SK-N-SH (cell line): ENCODE data around the gene IQGAP2. TPM values are rescaled to one million over a fixed set of nuclear protein-coding genes. Genes with fewer than 3 reads are reported as not detected.

Source experiments
- CTCF ChIA-PET: fragments of 300-600, 350-600 bp; formaldehyde crosslinking; extraction: SDS; loops from one replicate; lab custom pipeline; 2021; lab: Yijun Ruan, JAX
- POLR2A ChIA-PET: fragments of 350-600 bp; sonication (Branson Sonifier 250); formaldehyde crosslinking; extraction: SDS; loops from one replicate; lab custom pipeline; 2020; ENCODE audit warnings: antibody characterized with exemption, inconsistent platforms; lab: Yijun Ruan, JAX
- DNase-seq: peaks from one replicate; pipeline ENCODE4 v3.0.0; 2012
- H2AFZ ChIP-seq: fragments of 200-600 bp; sonication (generic); 2 replicates; pipeline ENCODE4 v1.8.1; 2016; ENCODE audit warnings: antibody characterized with exemption, mild to moderate bottlenecking, low read depth
- H3F3A ChIP-seq: fragments of 200-600 bp; sonication (generic); replicated peaks from 2 replicates; pipeline ENCODE3; 2016; ENCODE audit warnings: antibody characterized with exemption, mild to moderate bottlenecking; ENCODE audit not compliant: insufficient read depth
- H3K27ac ChIP-seq, 2 experiments: fragments of 200-500 bp in 1 of 2; fragments of 200-600 bp in 1 of 2; sonication (Bioruptor generic) in 1 of 2; sonication (generic), shearing (Covaris generic) in 1 of 2; 2 replicates each; pipeline versions ENCODE4 v1.5.1 to v1.6.1; 2014 to 2016; ENCODE audit warnings: low read depth in 2 of 2, inconsistent platforms in 1 of 2, low read length in 1 of 2, mild to moderate bottlenecking in 1 of 2, mixed read lengths in 1 of 2
- H3K27me3 ChIP-seq: fragments of 200-600 bp; sonication (generic), shearing (Covaris generic); 2 replicates; pipeline ENCODE4 v1.6.1; 2016; ENCODE audit warnings: mixed run types; ENCODE audit not compliant: insufficient read depth
- H3K36me3 ChIP-seq, 2 experiments: fragments of 200-500 bp in 1 of 2; fragments of 200-600 bp in 1 of 2; sonication (Bioruptor generic) in 1 of 2; sonication (generic) in 1 of 2; replicated peaks in 1 of 2; 2 replicates each; pipeline versions ENCODE3 to v1.5.1; 2014 to 2016; ENCODE audit warnings: low read length in 1 of 2, mild to moderate bottlenecking in 1 of 2; ENCODE audit not compliant: insufficient read depth in 2 of 2, control insufficient read depth in 1 of 2
- H3K4me1 ChIP-seq, 2 experiments: fragments of 200-500 bp in 1 of 2; fragments of 200-600 bp in 1 of 2; sonication (Bioruptor generic) in 1 of 2; sonication (generic), shearing (Covaris generic) in 1 of 2; 2 replicates each; pipeline versions ENCODE4 v1.5.1 to v1.6.1; 2014 to 2016; ENCODE audit warnings: low read depth in 1 of 2, low read length in 1 of 2, mixed run types in 1 of 2; ENCODE audit not compliant: insufficient read depth in 2 of 2, control insufficient read depth in 1 of 2
- H3K4me2 ChIP-seq: fragments of 200-600 bp; sonication (generic), shearing (Covaris generic); 2 replicates; pipeline ENCODE4 v1.6.1; 2017; ENCODE audit warnings: mixed run types
- H3K4me3 ChIP-seq, 2 experiments: fragments of 200-500 bp in 1 of 2; fragments of 200-600 bp in 1 of 2; sonication (Bioruptor generic) in 1 of 2; sonication (generic), shearing (Covaris generic) in 1 of 2; 2 replicates each; pipeline versions ENCODE4 v1.5.1 to v1.8.1; 2014 to 2016; ENCODE audit warnings: low read depth in 2 of 2, inconsistent platforms in 1 of 2, low read length in 1 of 2, mild to moderate bottlenecking in 1 of 2, mixed read lengths in 1 of 2, moderate library complexity in 1 of 2
- H3K79me2 ChIP-seq: fragments of 200-600 bp; sonication (generic); 2 replicates; pipeline ENCODE4 v1.8.1; 2017; ENCODE audit warnings: mild to moderate bottlenecking; ENCODE audit not compliant: insufficient read depth
- H3K9ac ChIP-seq: fragments of 200-600 bp; sonication (generic); 2 replicates; pipeline ENCODE4 v1.6.1; 2017; ENCODE audit warnings: mixed run types
- H3K9me2 ChIP-seq: fragments of 200-600 bp; sonication (generic); 2 replicates; pipeline ENCODE4 v1.6.1; 2017; ENCODE audit warnings: mixed run types
- H3K9me3 ChIP-seq: fragments of 200-600 bp; sonication (generic); 2 replicates; pipeline ENCODE4 v1.6.1; 2017; ENCODE audit warnings: mixed run types, mild to moderate bottlenecking, moderate library complexity
- H4K20me1 ChIP-seq: fragments of 200-600 bp; sonication (generic); 2 replicates; pipeline ENCODE4 v1.6.1; 2017; ENCODE audit warnings: mild to moderate bottlenecking, mixed run types; ENCODE audit not compliant: insufficient read depth
- CTCF ChIP-seq: fragments of 200-600 bp; sonication (generic); IDR thresholded peaks from 2 replicates; pipeline ENCODE4 v1.6.1; 2017; ENCODE audit warnings: antibody characterized with exemption, mild to moderate bottlenecking, moderate library complexity
- EZH2phosphoT487 ChIP-seq: fragments of 200-600 bp; sonication (generic); IDR thresholded peaks from 2 replicates; pipeline ENCODE4 v1.6.1; 2017; ENCODE audit warnings: low read depth, mixed run types, mild to moderate bottlenecking, antibody characterized with exemption, moderate library complexity, borderline replicate concordance
- FOSL2 ChIP-seq: IDR thresholded peaks from 2 replicates; pipeline ENCODE4 v1.4.0; 2012; ENCODE audit warnings: low read depth, mild to moderate bottlenecking, moderate library complexity, borderline replicate concordance
- FOXM1 ChIP-seq: IDR thresholded peaks from 2 replicates; pipeline ENCODE4 v1.4.0; 2012; ENCODE audit warnings: low read depth, mild to moderate bottlenecking
- IRF3 ChIP-seq: fragments of 150-350 bp; IDR thresholded peaks from 2 replicates; pipeline ENCODE4 v1.6.1; 2016; ENCODE audit warnings: mild to moderate bottlenecking, low read depth, low read length
- MXI1 ChIP-seq: IDR thresholded peaks from 2 replicates; pipeline ENCODE4 v1.6.1; 2012; ENCODE audit warnings: mild to moderate bottlenecking, low read depth, low read length, improper control_type of control experiment
- NFIC ChIP-seq: IDR thresholded peaks from 2 replicates; pipeline ENCODE4 v1.4.0; 2012; ENCODE audit warnings: borderline replicate concordance
- PBX3 ChIP-seq: IDR thresholded peaks from 2 replicates; pipeline ENCODE4; 2012
- POLR2AphosphoS5 ChIP-seq: IDR thresholded peaks from 2 replicates; pipeline ENCODE4 v1.6.1; 2012; ENCODE audit warnings: low read depth, low read length
- RCOR1 ChIP-seq: fragments of 150-350 bp; IDR thresholded peaks from 2 replicates; pipeline ENCODE4 v1.6.1; 2017; ENCODE audit warnings: antibody characterized with exemption, low read length
- REST ChIP-seq: IDR thresholded peaks from 2 replicates; pipeline ENCODE4 v1.6.1; 2012; ENCODE audit warnings: mild to moderate bottlenecking, low read depth, low read length, moderate library complexity
- RFX5 ChIP-seq: IDR thresholded peaks from 2 replicates; pipeline ENCODE4 v1.6.1; 2012; ENCODE audit warnings: mild to moderate bottlenecking, improper control_type of control experiment, low read length
- RXRA ChIP-seq: IDR thresholded peaks from 2 replicates; pipeline ENCODE4 v1.4.0; 2012; ENCODE audit warnings: low read depth, mild to moderate bottlenecking, borderline replicate concordance
- TCF12 ChIP-seq: IDR thresholded peaks from 2 replicates; pipeline ENCODE4 v1.4.0; 2012
- TEAD4 ChIP-seq: IDR thresholded peaks from 2 replicates; pipeline ENCODE4 v1.4.0; 2012; ENCODE audit warnings: mild to moderate bottlenecking, borderline replicate concordance; ENCODE audit not compliant: insufficient read depth
- USF2 ChIP-seq: fragments of 150-350 bp; IDR thresholded peaks from 2 replicates; pipeline ENCODE4 v1.6.1; 2017; ENCODE audit warnings: antibody characterized with exemption, low read length, low read depth, borderline replicate concordance
- ZBTB33 ChIP-seq: IDR thresholded peaks from 2 replicates; pipeline ENCODE4 v1.4.0; 2012; ENCODE audit warnings: low read depth, borderline replicate concordance
- WGBS: methylation state at CpG from one replicate; pipeline ENCODE4 v1.1.6; 2017; ENCODE audit warnings: low lambda C conversion rate; 5-methylcytosine and 5-hydroxymethylcytosine counted together
- polyA plus RNA-seq, 3 experiments: library from polyadenylated mRNA; depleted of rRNA; stranded (reverse); fragments of >200 nt; gene quantifications; 2 replicates each; pipeline ENCODE4 v1.2.3, GENCODE V29; 2012

The IQGAP2 gene
- polyA plus RNA-seq, 1 of the 3 experiments (the other 2 are of a cell fraction), result 2.1 TPM

GRCh38 chr5:76592692-76593091, 189.6 kb downstream of the IQGAP2 start:
- Histone ChIP-seq H2AFZ (no peak overlapping the region), H3K9me2 (no peaks in the 10 kb centered on the region), H3K36me3 (no peaks in the 10 kb centered on the region), H3K4me3 (no peak overlapping the region), H3K9me3 (no peaks in the 10 kb centered on the region), H3K4me2 (no peak overlapping the region), H3K9ac (no peak overlapping the region), H3K4me1 (no peaks in the 10 kb centered on the region; a peak in 1 of 4 replicates), H3K79me2 (no peaks in the 10 kb centered on the region), H3K27me3 (no peaks in the 10 kb centered on the region), H3K27ac (no peak overlapping the region), H3F3A (no peaks in the 10 kb centered on the region), H4K20me1 (no peaks in the 10 kb centered on the region)
- no peak for TF ChIP-seq MXI1
- TF ChIP-seq IRF3, result no peak
- TF ChIP-seq REST, result no peak
- no peak for TF ChIP-seq CTCF
- TF ChIP-seq POLR2AphosphoS5, result no peak
- no peak for TF ChIP-seq NFIC
- TF ChIP-seq RXRA, result no peak
- no peak for TF ChIP-seq RCOR1
- TF ChIP-seq EZH2phosphoT487, result no peak
- TF ChIP-seq ZBTB33, result no peak
- no peak for TF ChIP-seq USF2
- TF ChIP-seq FOSL2, result no peak
- TF ChIP-seq TEAD4, result no peak
- TF ChIP-seq FOXM1, result no peak
- no peak for TF ChIP-seq RFX5
- no peak for TF ChIP-seq PBX3
- TF ChIP-seq TCF12, result no peak
- 43% methylated on average over 3 of the region's 3 CpGs for WGBS
- CTCF ChIA-PET, result interaction anchor here (1.1 to 2.2 kb wide), 2 partner anchors 9 to 182 kb away, joined by 4 to 7 read pairs; no protein-coding TSS in a partner anchor
- POLR2A ChIA-PET, result no interaction called here
- no peak for DNase-seq
